Kidney tubule cell (primary cell): ENCODE data around the gene U2AF2.

Experiments
- DNase-seq: peaks from one replicate; pipeline ENCODE4 v3.0.0-alpha.2; 2018; ENCODE audit warnings: low spot score

U2AF2 gene

DNA sequence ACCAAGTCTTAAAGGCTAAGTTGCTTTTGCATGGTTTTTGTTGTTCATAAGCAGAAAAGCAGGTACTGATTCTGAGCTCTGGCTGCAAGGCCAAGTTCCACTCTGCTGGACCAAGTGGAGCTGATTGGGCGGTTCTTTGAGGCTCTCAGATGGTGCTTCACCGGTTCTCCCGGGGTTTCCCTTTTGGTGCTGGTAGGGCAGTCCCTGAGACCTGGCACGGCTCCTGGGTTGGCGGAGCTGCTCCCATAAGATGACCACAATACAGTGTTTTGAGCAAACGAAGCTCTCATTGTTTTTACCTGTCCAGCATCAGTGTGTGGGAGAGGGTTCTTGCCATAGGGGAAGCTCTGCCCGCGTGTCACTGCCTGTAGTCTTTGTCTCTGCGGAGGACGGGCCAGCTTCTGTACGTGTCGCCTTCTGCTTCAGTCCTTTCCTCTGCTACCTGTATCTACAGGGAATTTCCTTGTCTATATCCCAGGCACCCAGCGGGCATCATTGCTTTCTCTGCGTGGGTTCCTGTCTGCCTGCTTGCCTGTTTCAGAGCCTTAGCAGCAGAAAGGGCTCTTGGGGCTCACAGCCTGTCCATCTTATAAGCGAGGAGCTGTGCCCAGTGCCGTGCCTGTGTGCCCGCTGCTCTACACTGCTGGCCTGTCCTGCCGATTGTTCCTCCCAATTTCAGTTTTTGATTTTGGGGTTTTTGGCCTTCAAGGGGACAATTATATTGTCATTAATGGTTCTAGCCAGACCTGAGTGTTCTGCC is 2.3 kb downstream of the U2AF2 start:
- peak; percentile 22 for DNase-seq

DNA sequence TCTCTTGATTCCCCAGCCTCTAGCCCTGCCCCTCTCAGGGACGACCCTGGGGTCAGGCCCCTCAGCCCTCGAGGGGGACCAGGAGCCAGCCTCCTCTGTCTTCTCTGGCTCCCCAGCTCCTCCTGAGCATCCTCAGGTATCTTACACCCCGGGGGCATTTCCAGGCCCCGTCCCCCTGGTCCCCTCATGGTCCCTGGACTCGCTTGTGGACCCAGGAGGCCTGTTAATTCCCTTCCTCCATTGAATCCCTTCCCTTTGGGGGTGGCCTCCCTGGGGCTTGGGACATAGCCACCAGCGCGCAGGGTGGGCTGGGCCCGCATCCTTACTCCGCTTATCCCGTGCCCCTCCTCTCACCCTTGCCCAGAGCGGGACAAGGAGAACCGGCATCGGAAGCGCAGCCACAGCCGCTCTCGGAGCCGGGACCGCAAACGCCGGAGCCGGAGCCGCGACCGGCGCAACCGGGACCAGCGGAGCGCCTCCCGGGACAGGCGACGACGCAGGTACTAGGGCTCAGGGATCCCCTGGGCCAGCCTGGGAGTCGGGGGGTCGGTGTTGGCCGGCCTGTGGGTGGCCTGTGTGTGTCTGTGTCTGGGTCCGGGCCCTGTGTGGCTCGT is 4.1 kb downstream of the U2AF2 start:
- DNase-seq, result no peak

DNA sequence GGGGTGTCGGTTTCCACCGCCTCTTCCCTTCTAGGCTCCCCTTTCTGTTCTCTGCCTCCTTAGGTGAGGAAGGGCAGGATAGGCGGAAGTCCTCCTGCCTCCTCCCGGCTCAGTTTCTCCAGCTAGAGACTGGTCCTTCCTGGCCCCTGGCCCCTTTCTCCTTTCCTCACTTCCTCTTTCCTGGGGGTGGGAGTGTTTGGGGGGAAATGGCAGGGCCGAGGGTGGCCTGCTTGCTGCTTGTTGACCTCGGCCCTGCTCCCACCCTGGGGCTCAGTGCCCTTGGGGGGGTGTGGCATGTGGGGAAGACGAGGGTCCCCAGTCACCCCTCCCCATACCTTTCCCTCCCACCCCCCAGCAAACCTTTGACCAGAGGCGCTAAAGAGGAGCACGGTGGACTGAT is 5.0 kb downstream of the U2AF2 start:
- no peak for DNase-seq

DNA sequence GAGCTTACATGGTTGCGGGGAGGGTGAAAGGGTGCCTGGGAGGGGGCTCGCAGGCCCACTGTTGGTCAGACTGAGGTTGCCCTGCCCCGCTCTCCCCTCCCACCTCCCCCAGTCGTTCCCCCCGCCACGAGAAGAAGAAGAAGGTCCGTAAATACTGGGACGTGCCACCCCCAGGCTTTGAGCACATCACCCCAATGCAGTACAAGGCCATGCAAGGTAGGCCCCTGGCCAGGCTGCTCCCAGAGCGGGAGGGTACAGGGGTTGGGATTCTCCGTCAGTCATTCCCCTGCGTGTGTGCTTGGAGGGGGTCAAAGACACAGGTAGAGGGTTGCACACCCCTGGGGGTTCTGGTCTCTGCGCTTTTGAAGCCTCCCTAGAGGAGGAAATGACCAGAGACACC is 5.6 kb downstream of the U2AF2 start:
- DNase-seq, result no peak

DNA sequence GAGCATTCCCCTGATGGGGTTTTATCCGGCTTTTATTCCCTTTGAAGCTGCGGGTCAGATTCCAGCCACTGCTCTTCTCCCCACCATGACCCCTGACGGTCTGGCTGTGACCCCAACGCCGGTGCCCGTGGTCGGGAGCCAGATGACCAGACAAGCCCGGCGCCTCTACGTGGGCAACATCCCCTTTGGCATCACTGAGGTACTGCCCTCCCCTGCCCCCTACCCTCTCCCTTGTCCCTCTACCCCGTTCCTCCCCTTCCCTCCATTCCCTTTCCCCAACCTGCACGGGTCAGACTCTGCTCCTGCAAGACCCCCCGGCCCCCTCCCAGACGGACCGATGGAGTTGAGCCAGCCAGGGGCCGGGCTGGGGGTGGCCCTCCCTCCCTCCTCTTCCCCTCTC is 6.2 kb downstream of the U2AF2 start:
- no peak for DNase-seq

DNA sequence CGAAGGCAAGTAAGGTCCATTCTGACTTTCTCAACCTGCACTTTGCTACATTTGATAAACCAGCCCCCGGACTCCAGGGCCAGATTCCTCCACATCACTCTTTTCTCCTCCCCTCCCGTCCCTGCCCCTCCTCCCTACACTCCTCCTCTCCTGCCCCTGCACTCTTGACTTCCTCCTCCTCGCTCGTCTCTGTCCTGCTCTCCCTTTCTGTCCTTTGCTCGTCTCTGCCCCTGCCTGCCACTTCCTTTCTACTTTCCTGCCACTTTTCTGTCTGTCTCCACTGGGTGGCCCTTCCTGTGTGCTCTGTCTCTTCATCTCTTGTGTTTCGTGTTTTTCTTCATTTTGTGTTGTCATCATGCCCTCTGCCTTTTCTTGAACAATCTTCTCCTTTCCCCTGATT is 7.0 kb downstream of the U2AF2 start:
- no peak for DNase-seq

DNA sequence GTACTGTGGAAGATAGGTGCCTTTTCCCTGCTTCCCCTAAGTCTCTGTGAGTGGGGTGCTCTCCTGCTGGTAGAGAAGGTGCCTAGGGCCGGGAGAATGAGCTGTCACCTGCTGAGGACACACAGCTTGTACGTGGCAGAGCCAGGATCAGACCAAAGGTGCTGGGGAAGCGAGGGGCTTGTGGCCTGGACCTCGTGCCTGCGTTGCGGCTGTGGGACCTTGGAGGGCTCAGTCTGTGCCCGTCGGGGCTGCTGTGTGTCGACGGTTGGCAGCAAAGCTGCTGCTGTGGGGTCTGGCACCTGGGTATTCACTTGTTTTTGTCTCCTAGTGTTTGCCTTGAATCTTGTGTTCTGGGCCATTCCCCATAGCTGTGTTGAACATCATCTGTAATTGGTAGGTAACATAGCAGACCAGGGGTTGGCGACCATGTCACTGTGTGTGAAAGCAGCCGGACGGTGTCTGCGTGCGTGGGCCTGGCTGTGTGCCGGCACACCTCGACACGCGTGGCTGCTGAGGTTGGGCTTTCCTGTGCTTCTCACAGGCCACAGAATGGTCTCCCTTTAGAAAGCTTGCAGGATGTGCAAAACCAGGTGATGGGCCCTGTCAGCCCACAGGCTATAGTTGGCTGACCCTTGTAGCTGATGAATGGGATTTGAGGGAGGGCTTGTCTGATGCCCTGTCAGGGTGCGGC is 9.2 kb downstream of the U2AF2 start:
- no peak for DNase-seq

DNA sequence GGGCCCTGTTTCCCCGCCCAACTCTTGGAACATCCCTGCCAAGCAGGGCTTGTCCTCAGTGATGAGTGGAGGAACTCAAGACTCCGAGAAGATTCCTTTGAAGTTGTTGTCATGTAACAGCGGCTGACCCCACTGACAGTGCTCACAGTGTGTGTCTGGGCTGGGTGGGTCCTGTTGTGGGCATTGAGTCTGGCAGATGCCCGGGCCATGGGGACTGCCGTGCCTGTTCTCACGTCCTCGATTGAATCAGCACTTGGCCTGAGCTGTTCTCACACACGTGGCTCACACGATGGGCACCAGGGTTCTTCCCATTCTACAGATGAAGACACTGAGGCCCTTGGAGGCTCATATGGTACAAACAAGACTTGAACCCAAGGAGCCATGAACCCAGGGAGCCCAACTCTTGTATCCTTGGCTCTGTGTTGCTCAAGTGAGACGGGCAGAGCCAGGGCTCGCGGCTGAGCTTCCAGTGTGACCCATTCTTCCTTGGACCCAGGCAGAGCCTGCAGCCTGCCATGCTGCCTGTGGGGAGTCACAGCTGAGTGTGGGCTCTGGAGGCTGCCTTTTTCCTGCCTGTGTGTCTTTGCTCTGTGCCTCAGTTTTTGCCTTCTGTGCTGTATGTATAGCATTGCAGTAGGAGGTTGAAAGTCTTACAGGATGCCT is 11.6 kb downstream of the U2AF2 start:
- no peak for DNase-seq

DNA sequence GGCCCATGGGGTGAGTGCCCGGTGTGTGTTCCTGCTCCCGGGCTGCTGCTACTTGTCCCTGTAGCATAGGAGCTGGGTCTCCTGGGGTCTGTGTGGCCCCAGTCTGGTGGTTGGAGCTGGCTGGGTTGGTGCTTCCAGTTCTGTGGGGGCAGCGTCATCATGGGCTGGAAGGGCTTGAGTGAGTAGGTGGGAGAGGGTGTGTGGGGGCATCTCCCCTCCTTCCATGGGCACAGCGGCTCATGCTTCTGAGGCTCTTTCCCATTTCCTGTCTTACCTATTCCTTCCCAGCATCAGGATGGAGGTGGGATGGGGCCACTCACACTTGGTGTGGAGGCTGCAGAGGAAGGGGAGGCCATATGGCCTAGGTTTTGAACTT is 12.2 kb downstream of the U2AF2 start:
- no peak for DNase-seq

DNA sequence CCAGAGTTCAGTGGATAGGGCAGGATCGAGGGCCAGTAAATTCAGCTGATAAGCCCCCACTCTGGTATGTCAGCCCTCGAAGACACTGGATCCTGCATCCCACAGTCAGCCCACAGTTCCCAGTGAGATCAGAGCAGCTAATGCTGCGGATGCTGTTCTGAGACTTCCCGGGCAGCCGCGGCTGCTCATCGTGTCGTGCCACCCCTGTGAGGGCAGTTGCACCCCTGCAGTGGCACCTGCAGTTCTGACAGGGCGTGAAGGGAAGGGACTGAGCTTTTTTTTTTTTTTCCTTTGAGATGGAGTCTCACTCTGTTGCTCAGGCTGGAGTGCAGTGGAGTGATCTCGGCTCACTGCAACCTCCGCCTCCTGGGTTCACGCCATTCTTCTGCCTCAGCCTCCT is 12.7 kb downstream of the U2AF2 start:
- DNase-seq, result no peak

DNA sequence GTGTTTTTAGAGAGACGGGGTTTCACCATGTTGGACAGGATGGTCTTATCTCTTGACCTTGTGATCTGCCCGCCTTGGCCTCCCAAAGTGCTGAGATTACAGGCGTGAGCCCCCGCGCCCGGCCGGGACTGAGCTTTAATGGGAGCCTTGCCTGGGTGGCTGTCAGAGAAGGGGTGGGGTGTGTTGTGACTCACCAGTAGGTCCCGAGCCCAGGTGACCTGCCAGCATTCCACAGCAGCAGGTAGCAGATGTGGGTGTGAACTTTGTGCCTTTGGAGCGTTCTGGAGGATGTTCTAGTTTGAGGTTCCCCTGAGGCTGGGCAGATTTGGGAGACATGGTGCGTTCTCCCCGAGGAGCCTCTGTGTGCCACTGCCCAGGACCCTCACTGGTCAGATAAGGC is 13.1 kb downstream of the U2AF2 start:
- peak; percentile 65 for DNase-seq

DNA sequence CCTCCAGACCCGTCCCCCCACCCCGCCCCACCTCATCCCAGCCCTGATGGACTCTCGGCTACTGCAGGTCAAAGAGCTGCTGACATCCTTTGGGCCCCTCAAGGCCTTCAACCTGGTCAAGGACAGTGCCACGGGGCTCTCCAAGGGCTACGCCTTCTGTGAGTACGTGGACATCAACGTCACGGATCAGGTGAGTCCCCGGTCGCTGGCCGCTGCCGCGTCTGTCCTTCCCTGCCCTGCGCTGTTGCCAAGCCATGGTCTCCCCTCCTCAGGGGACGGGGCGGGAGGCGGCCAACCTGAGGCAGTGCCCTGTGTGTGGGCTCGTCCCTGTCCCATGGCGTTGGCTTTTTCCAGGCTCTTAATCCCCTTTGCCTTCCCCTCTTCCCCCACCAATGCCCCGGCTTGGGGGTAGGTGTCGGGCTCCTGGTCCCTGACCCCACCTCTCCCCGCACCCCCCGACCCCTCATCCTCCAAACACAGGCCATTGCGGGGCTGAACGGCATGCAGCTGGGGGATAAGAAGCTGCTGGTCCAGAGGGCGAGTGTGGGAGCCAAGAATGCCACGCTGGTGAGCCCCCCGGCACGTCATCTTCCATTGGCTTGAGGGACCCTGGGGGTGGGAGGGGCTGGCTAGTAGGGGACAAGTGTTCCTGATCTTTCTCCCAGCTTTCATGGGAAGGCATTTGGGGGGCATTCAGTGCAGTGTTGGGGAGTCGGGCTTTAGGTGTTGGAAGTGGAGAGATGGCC is 13.9 kb downstream of the U2AF2 start:
- no peak for DNase-seq

DNA sequence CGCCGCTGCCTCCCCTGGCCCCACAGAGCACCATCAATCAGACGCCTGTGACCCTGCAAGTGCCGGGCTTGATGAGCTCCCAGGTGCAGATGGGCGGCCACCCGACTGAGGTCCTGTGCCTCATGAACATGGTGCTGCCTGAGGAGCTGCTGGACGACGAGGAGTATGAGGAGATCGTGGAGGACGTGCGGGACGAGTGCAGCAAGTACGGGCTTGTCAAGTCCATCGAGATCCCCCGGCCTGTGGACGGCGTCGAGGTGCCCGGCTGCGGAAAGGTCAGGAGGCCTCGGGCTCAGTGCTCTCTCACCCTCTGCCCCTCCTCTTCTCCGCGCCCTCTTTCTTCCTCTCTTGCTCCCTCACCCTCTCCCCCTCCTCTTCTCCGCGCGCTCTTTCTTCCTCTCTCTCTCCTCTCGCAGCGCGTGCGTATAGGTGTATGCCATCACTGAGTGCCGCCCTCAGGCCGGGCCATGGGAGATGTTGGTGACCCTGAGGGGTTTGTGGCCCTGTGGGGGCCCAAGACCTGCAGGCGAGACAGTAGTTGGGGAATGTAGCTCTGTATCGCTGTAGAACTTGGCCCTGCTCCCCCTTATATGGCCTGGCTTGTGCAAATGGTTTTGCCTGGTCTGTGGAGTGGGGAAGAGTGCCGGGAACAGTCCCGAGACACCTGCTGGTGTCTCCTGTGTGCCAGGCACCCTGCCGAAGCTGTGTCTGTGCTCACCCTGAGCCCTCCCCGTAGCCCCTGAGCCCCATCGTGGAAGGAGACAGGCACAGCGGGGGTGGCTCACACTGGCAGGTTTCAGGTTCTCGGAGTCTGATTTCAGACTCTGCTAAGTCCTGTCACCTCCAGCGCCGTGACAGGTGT is 14.8 kb downstream of the U2AF2 start:
- DNase-seq, result no peak

DNA sequence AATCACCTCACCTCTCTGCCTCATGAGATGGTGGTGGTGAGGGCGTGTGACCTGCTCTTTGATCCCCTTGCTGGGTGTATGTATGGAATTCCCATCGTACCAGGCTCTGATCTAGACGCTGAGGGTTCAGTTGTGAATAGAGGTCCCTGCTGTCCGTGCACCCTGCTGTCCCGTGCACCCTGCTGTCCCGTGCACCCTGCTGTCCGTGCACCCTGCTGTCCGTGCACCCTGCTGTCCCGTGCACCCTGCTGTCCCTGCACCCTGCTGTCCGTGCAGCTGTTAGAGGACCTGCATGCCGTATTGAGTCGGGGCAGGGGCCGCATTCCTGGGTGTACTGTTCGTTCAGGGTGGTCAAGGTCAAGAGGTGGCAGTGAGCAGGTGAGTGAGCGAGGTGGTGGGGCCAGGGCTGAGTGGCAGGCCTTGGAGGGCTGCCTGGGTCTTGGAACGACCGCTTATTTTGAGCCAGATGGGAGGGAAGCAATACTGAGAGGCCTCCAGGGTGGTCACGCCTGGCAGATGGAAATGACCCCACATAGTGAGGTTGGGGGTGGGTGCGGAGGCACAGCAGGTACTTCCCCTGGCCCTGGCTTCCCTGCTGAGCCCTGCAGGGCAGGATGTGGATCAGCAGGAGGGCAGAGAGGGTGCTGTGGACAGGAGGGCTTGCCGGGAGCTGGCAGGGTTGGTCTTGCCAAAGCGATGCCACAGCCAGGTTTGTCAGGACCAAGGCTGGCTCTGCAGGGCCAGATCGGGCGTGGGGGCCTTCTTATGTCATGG is 15.6 kb downstream of the U2AF2 start:
- DNase-seq, result peak; percentile 34

DNA sequence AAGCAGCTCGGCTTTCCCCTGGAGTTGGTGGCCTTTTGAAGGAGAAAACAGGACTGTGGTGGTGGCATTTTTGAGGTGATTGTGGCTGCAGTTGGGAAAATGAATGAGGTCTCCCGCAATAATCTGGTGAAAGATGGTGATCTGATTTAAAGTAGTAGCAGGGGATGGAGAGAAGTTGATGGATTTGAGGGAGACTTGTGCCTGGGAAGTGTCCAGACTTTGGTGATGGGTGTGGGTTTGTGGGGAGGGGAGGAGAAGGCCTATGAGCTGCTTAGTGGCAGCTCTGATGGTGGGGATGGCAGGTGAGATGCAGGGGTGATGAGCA is 16.2 kb downstream of the U2AF2 start:
- no peak for DNase-seq

DNA sequence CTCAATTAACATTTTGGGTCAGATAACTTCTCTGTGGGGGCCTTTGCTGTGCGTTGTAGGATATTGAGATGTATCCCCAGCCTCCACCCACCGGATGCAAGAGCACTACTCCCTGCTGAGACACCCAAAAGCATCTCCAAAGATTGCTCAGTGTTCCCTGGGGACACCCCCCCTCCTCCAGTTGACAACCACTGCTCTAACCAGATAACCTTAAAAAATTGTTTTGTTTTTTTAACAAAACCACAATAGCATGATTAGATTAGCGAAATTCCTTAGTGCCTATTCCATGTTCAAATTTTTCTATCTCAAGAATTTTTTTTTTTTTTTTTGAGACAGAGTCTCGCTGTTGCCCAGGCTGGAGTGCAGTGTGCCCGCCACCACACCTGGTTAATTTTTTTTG is 17.6 kb downstream of the U2AF2 start:
- no peak for DNase-seq

DNA sequence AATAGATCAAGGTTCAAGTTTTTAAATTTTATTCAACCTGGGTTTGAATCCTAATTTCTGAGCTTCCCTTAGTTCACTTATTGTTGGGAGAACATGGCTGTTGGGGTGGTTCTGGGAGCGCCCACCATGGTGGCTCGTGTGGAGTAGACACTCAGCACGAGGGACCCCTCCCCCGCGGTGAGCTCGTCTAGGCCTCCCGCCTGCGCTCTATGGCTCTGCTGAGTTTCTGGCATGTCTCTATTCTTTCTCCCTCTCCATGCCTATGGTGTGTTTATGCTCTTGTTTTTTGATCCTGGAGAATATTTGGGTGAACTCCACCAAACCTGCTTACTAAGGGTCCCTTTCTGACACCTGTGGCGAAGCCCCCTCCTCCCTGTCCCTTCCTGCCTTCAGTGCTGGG is 18.6 kb downstream of the U2AF2 start:
- DNase-seq, result no peak

DNA sequence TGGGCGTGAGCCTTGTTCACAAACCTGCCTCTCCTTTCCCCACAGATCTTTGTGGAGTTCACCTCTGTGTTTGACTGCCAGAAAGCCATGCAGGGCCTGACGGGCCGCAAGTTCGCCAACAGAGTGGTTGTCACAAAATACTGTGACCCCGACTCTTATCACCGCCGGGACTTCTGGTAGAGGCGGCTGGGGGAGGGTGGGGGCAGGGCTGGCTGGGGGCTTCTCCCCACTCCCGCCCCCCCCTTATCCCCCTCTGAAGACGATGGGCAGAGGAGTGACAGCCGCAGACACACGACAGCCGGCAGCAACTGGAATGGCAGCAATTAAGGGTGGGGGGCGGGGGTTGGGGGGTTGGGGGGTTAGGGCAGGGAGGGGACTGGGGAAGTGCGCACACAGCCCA is 19.1 kb downstream of the U2AF2 start:
- no peak for DNase-seq

DNA sequence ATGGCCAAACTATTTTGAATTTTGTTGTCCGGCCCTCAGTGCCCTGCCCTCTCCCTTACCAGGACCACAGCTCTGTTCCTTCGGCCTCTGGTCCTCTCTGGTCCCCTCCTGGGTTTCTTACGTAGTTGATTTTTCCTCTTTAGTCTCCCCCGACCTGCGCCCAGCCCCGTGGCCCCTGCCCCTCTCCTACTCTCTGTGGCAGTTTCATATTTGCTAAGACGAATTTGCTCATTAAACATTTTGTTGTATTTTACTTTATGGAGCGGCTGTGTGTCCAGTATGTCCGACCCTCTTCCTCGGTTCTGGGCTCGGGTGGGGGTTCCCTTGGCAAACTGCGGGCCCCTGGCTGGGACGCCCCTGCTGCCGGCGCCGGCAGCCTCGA is 19.6 kb downstream of the U2AF2 start:
- DNase-seq, result no peak

DNA sequence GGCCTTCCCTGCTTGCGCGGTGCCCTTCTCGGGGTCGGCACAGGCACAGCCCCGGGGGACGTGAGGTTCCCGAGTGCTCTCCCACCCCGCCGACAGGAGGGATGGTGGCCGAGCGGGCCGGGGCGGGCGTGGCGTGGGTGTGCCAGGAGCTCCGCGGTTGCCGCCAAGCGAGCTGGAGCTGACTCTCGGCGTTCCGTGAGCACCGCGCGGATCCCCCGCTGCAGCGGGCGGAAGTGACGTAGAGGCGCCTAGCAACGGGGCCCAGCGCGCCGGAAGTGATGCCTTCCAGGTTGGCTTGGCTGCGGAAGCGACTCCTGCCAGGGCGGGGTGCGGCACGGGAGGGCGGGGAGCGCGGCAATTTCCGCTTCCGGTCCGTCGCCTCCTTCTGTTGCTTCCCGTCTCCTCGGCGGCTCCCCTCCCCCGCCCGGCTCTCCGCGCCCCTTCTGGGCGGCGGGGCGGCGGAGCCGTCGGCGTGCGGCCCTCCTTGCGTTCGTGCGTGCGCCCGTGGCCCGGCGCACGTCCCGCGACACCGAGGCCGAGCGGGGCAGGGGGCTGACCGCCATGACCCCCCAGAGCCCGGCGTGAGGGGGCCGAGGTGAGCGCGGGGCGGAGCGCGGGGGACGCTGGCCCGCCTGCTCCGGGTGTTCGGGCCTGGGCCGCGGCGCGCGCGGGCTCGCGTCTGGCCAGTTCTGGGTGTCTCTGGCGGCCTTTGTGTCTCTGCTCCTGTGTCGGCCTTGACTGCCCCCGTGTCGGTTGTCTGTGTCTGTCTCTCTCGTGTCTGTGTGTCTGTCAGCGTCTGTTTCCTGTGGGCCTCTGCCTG is 20.2 kb downstream of the U2AF2 start, which contains the start of gene EPN1:
Gene EPN1, plus strand, starts transcription at position 386 of the 820 bp plus-strand sequence. CDS start 3,402 bp downstream, outside the sequence.
- DNase-seq, result peak; percentile 97
